Vagina (tissue), 2 donors: ENCODE measurements around the gene USP20.

Experiments used
- POLR2AphosphoS5 ChIP-seq, 2 donors: sonication (generic); formaldehyde crosslinking; IDR thresholded peaks; one replicate each; pipeline ENCODE4 v1.9.0; 2017; ENCODE audit warnings: antibody characterized with exemption in 2 of 2, mild to moderate bottlenecking in 2 of 2, low read depth in 1 of 2; ENCODE audit not compliant: insufficient read depth in 1 of 2
- TF ChIP-seq, protein P1 (sequence below), 3 experiments: fragments of 450-650 bp in 2 of 3; fragments of 200-600 bp in 1 of 3; sonication (generic) in 1 of 3; IDR thresholded peaks; one replicate each; pipeline ENCODE4 v1.5.1; 2017 to 2019; ENCODE audit warnings: antibody characterized with exemption in 3 of 3, mild to moderate bottlenecking in 2 of 3, moderate library complexity in 2 of 3

DNA sequence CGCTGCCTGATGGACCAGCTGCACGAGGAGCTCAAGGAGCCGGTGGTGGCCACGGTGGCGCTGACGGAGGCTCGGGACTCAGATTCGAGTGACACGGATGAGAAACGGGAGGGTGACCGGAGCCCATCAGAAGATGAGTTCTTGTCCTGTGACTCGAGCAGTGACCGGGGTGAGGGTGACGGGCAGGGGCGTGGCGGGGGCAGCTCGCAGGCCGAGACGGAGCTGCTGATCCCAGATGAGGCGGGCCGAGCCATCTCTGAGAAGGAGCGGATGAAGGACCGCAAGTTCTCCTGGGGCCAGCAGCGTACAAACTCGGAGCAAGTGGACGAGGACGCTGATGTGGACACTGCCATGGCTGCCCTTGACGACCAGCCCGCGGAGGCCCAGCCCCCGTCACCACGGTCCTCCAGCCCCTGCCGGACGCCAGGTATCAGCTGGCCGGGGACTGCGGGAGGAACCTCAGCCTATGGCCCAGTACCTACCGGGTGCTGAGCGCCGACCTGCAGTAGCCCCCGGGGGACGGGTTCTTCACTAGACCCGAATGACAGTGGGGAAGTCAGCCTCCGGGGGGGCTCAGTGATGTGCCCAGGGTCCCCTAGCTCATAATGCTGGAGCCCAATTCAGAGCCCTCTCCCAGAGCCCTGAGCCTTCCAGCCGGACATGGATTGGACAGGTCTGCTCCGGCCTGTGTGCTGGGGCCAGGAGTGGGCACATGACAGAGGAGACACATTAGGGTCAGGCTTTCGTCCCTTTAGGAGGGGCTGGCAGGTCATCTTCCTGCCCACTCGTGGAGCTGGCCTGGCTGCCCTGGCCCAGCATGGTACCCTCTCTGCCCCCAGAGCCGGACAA, 33.0 kb downstream of the USP20 start:
- TF ChIP-seq POLR2AphosphoS5 (IDR thresholded peaks at IDR 0.05; ENCODE audit: insufficient read depth in 1 of 2, low read depth in 1 of 2), result no peak
- TF ChIP-seq, protein P1, sequence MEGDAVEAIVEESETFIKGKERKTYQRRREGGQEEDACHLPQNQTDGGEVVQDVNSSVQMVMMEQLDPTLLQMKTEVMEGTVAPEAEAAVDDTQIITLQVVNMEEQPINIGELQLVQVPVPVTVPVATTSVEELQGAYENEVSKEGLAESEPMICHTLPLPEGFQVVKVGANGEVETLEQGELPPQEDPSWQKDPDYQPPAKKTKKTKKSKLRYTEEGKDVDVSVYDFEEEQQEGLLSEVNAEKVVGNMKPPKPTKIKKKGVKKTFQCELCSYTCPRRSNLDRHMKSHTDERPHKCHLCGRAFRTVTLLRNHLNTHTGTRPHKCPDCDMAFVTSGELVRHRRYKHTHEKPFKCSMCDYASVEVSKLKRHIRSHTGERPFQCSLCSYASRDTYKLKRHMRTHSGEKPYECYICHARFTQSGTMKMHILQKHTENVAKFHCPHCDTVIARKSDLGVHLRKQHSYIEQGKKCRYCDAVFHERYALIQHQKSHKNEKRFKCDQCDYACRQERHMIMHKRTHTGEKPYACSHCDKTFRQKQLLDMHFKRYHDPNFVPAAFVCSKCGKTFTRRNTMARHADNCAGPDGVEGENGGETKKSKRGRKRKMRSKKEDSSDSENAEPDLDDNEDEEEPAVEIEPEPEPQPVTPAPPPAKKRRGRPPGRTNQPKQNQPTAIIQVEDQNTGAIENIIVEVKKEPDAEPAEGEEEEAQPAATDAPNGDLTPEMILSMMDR (IDR thresholded peaks at IDR 0.05), result no peak
